Measurements from ENCODE around the gene CCBE1. TPM values are rescaled to one million over a fixed set of nuclear protein-coding genes. Genes with fewer than 3 reads are reported as not detected.

Gene CCBE1
- total RNA-seq, 1 experiment from 2014 or later, result 9.9 TPM

GRCh38 chr18:59684777-59685176 lies 12.4 kb downstream of the CCBE1 start:
- no peak for DNase-seq (ENCODE audit: low read depth)

GRCh38 chr18:59681521-59682004 lies 15.7 kb downstream of the CCBE1 start:
- DNase-seq (ENCODE audit: low read depth), result no peak

- DNase-seq (ENCODE audit: low read depth), result no peak
Observed at GRCh38 chr18:59681051-59681450, 16.2 kb downstream of the CCBE1 start.

GRCh38 chr18:59675346-59675745 lies 21.9 kb downstream of the CCBE1 start:
- no peak for DNase-seq (ENCODE audit: low read depth)

- DNase-seq (ENCODE audit: low read depth), result no peak
Observed at GRCh38 chr18:59674903-59675270, 22.3 kb downstream of the CCBE1 start.

- DNase-seq (ENCODE audit: low read depth), result no peak
Observed at GRCh38 chr18:59674186-59674902, 22.9 kb downstream of the CCBE1 start.

- DNase-seq (ENCODE audit: low read depth), result peak; percentile 73
Observed at GRCh38 chr18:59672235-59672711, 24.9 kb downstream of the CCBE1 start.

- no peak for DNase-seq (ENCODE audit: low read depth)
Observed at GRCh38 chr18:59671551-59671950, 25.7 kb downstream of the CCBE1 start.

GRCh38 chr18:59669872-59670657 lies 27.2 kb downstream of the CCBE1 start:
- no peak for DNase-seq (ENCODE audit: low read depth)

GRCh38 chr18:59667488-59667887 lies 29.7 kb downstream of the CCBE1 start:
- DNase-seq (ENCODE audit: low read depth), result no peak

GRCh38 chr18:59666007-59666402 lies 31.2 kb downstream of the CCBE1 start:
- peak; percentile 80 for DNase-seq (ENCODE audit: low read depth)

GRCh38 chr18:59665057-59666006 lies 31.9 kb downstream of the CCBE1 start:
- no peak for DNase-seq (ENCODE audit: low read depth)

GRCh38 chr18:59664329-59664728 lies 32.9 kb downstream of the CCBE1 start:
- DNase-seq (ENCODE audit: low read depth), result no peak

GRCh38 chr18:59663096-59663495 lies 34.1 kb downstream of the CCBE1 start:
- DNase-seq (ENCODE audit: low read depth), result no peak

GRCh38 chr18:59661891-59662701 lies 35.1 kb downstream of the CCBE1 start:
- DNase-seq (ENCODE audit: low read depth), result peak; percentile 43

- no peak for DNase-seq (ENCODE audit: low read depth)
Observed at GRCh38 chr18:59660786-59661743, 36.2 kb downstream of the CCBE1 start.

GRCh38 chr18:59660366-59660765 lies 36.9 kb downstream of the CCBE1 start:
- DNase-seq (ENCODE audit: low read depth), result no peak

- DNase-seq (ENCODE audit: low read depth), result no peak
Observed at GRCh38 chr18:59659508-59660170, 37.6 kb downstream of the CCBE1 start.

GRCh38 chr18:59658941-59659340 lies 38.3 kb downstream of the CCBE1 start:
- no peak for DNase-seq (ENCODE audit: low read depth)

All from RPMI7951 (cell line).